Memory B cell (primary cell): ENCODE results near the gene NDUFS6.
"Not testable (repeated sequence)": the region's sequence is repeated elsewhere in the genome, so short reads cannot be mapped to it uniquely, and the experiment has no call there.

ENCODE experiments used
- ATAC-seq: fragments of 150-1000 bp; cut with Tn5 transposase; 2 replicates; pipeline ENCODE4 v1.10.0; 2021; ENCODE audit warnings: low read depth, mild to moderate bottlenecking, moderate library complexity
- DNase-seq, 2 donors: peaks; one replicate each; pipeline ENCODE4 v3.0.0; 2022; ENCODE audit warnings: low spot score in 2 of 2
- H3K27ac Mint-ChIP-seq: one replicate; pipeline ENCODE4 v1.8.0; 2022; ENCODE audit warnings: mild to moderate bottlenecking, moderate library complexity, mixed read lengths
- H3K27me3 Mint-ChIP-seq: one replicate; pipeline ENCODE4 v1.8.0; 2022; ENCODE audit warnings: mixed read lengths
- H3K36me3 Mint-ChIP-seq: one replicate; pipeline ENCODE4 v1.8.0; 2022; ENCODE audit warnings: mild to moderate bottlenecking, mixed read lengths
- H3K4me1 Mint-ChIP-seq: one replicate; pipeline ENCODE4 v1.8.0; 2022; ENCODE audit warnings: mixed read lengths
- H3K4me3 Mint-ChIP-seq: one replicate; pipeline ENCODE4 v1.8.0; 2022; ENCODE audit warnings: mild to moderate bottlenecking, moderate library complexity, mixed read lengths
- H3K9me3 Mint-ChIP-seq: one replicate; pipeline ENCODE4 v1.8.0; 2022; ENCODE audit warnings: mixed read lengths

NDUFS6 gene

DNA sequence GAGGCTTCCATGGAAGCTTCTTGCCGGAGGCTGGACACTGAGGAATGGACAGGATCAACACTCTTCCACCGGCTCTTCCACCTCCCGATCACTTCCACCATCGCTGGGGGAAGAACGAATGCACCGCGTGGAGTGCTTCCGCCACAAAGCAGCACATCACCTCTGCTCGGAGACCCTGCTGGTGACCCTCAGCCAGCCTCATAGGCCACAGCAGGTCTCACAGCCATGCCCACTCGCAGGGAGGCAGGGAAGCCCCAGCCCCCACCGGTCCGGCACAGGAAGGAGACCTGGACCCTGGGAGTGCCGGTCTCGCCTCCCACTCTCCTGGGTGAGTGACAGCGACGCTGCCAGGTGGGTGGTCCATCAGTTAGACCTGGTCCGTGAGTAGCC is 6.3 kb upstream of the NDUFS6 start:
- DNase-seq: no peak
- no peaks in the 10 kb centered on the region for H3K9me3 Mint-ChIP-seq
- peaks cover 30% of the 10 kb centered on the region for H3K4me1 Mint-ChIP-seq
- H3K36me3 Mint-ChIP-seq: no peaks in the 10 kb centered on the region
- no peaks in the 10 kb centered on the region for H3K27me3 Mint-ChIP-seq
- ATAC-seq: no peak
- no peak overlapping the region for H3K4me3 Mint-ChIP-seq
- no peak overlapping the region for H3K27ac Mint-ChIP-seq

DNA sequence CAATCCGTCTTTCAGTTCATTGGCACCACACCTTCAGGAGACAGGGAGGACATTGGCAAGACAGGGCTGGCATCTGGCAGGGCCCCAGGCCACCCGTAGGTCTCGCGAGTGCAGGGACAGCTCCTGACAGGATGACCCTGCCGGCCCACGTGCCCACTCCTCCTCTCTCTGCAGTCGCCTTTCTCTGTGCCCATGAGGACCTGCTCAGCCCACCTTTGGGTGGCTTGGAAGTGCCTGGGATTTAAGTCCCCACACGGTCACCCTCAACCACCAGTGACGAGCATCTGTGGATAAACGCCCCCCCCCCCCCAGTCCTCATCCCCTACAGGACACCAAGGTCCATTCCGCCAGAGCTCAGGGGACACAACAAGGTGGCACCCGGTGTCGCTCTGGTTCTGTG is 5.7 kb upstream of the NDUFS6 start:
- no peak overlapping the region for H3K4me3 Mint-ChIP-seq
- DNase-seq (no peak), ATAC-seq (no peak)
- peaks cover 34% of the 10 kb centered on the region for H3K4me1 Mint-ChIP-seq
- H3K9me3 Mint-ChIP-seq: no peaks in the 10 kb centered on the region
- no peak overlapping the region for H3K27ac Mint-ChIP-seq
- no peaks in the 10 kb centered on the region for H3K36me3 Mint-ChIP-seq
- no peaks in the 10 kb centered on the region for H3K27me3 Mint-ChIP-seq

GRCh38 chr5:1795931-1796330 is 5.3 kb upstream of the NDUFS6 start:
- Mint-ChIP-seq H3K4me1 (peaks cover 35% of the 10 kb centered on the region), H3K36me3 (no peaks in the 10 kb centered on the region), H3K9me3 (no peaks in the 10 kb centered on the region), H3K27me3 (no peaks in the 10 kb centered on the region), H3K27ac (no peak overlapping the region), H3K4me3 (no peak overlapping the region)
- ATAC-seq: no peak
- DNase-seq: no peak

DNA sequence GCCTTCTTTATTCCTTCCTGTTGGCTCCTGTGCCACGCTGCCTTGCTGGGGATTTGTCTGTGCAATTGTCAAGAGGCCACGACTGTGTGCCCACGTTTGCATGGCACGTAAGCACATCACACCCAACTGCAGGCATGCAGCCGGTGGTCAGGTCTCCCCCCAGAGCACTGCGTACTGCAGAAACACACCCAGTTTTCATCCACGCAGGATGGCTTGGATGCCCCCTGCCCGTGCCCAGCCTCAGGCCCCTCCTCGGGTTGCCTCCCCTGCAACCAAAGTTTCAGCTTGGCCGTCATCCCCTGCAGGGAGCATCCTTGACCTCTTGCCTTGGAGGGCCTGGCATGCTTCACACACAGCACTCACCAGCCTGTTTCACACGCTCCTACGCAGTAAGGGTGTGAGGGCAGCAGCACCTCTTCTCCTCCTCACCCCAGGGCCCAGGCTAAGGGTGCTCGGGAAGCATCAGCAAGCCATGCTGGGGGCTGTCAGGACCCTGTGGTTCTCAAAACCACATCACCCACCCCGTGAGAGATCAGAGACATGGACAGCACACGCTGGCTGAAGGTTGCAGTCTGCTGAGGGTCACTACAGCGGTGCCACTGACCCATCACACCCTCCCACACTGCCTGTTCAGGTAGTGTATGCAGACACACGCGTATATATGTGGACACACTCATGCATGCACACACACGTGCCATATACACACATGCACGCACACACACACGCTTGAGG is 4.7 kb upstream of the NDUFS6 start:
- H3K36me3 Mint-ChIP-seq: no peaks in the 10 kb centered on the region
- ATAC-seq (no peak), DNase-seq (no peak)
- H3K4me1 Mint-ChIP-seq: peaks cover 35% of the 10 kb centered on the region
- H3K9me3 Mint-ChIP-seq: no peaks in the 10 kb centered on the region
- no peaks in the 10 kb centered on the region for H3K27me3 Mint-ChIP-seq
- H3K27ac Mint-ChIP-seq: no peak overlapping the region
- no peak overlapping the region for H3K4me3 Mint-ChIP-seq

DNA sequence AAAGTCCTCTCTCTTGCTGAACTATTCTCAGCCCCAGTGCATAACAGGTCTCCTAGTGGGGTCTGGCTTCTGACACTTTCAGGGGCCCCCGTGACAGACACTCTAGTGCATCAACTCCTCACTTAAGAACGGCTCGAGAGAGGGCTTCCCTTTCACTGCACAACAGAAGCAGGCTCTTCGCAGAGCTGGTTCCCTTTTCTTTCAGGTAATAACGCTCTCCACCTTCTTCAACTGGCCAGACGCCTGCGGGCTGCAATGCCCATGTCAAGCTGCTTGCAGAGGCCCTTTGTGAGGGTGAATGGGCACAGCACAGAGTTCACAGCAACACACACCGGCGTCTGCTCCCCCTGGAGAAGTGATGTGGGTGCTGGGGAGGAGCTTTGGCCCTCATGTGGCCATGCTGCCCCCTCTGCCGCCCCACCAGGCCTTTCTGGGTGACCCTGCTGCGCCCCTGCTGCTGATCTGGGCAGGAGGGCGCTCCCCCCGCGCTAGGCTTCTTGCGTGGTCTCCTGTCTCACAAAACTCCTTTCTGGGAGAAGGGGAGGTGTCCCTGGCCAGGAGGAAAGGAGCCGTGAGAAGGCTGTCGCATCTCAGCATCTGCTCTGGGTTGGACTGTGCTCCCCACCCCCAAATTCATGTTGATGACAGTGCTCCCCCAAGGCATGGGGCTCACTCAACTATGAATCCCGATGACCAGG is 4.0 kb upstream of the NDUFS6 start:
- DNase-seq (no peak), ATAC-seq (no peak)
- peaks cover 1% of the 10 kb centered on the region for H3K36me3 Mint-ChIP-seq
- H3K4me1 Mint-ChIP-seq: peaks cover 35% of the 10 kb centered on the region
- no peaks in the 10 kb centered on the region for H3K9me3 Mint-ChIP-seq
- H3K4me3 Mint-ChIP-seq: no peak overlapping the region
- H3K27me3 Mint-ChIP-seq: no peaks in the 10 kb centered on the region
- H3K27ac Mint-ChIP-seq: no peak overlapping the region

DNA sequence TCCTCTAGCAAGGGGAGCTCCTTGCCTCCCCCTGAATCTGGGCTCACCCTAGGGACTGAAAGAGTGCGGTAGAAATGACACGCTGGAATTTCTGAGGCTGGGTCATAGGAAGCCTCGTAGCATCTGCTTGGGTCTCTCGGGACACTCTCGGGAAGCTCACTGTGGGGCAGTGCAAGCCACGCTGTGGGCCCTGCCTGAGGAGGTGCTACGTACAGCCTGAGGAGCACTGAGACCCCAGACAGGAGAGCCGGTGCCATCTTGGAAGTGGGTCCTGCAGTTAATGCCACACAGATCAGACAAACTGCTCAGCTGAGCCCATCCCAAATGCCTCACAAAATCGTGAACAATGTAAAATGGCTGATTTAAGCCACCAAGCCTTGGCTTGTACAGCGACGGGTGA is 3.4 kb upstream of the NDUFS6 start:
- no peak for DNase-seq
- Mint-ChIP-seq H3K36me3 (peaks cover 2% of the 10 kb centered on the region), H3K27ac (no peak overlapping the region), H3K4me3 (peak overlapping the region; percentile 5), H3K27me3 (no peaks in the 10 kb centered on the region), H3K4me1 (peaks cover 30% of the 10 kb centered on the region), H3K9me3 (no peaks in the 10 kb centered on the region)
- ATAC-seq: no peak

DNA sequence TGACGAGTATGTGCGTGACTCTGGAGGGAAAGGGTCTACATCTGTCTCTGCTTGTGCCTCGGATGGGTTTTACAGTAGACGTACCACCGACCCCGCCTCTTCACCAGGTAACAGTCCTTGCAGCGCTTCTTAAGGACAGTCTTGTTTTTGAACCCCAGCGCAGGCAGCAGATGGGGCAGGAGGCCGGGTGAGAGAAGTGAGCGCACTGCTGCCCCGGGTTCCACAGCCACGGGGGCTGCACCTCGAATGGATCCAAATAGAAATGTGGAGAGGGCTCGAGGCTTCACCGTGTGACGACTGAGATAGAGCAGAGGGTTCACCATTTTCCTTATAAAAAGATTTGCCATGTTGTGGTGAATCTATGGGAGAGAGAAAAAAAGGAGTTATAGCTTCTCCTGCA is 2.6 kb upstream of the NDUFS6 start:
- Mint-ChIP-seq H3K27ac (peak overlapping the region; percentile 94), H3K4me1 (peaks cover 28% of the 10 kb centered on the region), H3K4me3 (peak overlapping the region; percentile 93)
- H3K9me3 Mint-ChIP-seq, H3K36me3 Mint-ChIP-seq, H3K27me3 Mint-ChIP-seq, ATAC-seq, DNase-seq: not testable (repeated sequence)

DNA sequence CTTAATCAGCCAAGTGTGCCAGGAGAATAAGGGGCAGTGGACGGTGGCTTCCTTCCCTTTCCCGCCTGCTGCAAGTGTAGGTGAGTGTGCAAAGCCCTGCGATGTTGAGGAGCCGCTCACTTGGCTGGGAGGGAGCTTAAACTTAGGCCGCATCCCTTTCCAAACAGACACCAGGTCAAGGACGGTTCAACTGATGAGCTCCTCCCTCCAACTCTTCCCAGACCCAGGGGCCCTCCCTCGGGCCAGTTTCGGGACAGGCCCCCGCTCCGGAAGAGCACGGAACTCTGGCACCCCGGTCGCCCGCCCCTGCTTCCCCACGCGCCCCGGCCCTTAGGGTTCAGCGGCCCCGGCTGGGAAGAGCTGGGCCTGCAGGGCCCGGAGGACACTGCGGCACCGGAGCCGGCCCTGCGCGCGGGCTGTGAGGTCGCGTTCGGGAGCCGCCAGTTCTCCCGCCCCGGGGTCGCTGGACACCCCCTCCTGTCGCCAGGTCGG is 2.1 kb upstream of the NDUFS6 start:
- peak overlapping the region; percentile 93 for H3K4me3 Mint-ChIP-seq
- no peak for DNase-seq
- H3K9me3 Mint-ChIP-seq: no peaks in the 10 kb centered on the region
- peaks cover 14% of the 10 kb centered on the region for H3K36me3 Mint-ChIP-seq
- peak; percentile 9 for ATAC-seq
- no peaks in the 10 kb centered on the region for H3K27me3 Mint-ChIP-seq
- H3K4me1 Mint-ChIP-seq: peaks cover 28% of the 10 kb centered on the region
- H3K27ac Mint-ChIP-seq: peak overlapping the region; percentile 94

DNA sequence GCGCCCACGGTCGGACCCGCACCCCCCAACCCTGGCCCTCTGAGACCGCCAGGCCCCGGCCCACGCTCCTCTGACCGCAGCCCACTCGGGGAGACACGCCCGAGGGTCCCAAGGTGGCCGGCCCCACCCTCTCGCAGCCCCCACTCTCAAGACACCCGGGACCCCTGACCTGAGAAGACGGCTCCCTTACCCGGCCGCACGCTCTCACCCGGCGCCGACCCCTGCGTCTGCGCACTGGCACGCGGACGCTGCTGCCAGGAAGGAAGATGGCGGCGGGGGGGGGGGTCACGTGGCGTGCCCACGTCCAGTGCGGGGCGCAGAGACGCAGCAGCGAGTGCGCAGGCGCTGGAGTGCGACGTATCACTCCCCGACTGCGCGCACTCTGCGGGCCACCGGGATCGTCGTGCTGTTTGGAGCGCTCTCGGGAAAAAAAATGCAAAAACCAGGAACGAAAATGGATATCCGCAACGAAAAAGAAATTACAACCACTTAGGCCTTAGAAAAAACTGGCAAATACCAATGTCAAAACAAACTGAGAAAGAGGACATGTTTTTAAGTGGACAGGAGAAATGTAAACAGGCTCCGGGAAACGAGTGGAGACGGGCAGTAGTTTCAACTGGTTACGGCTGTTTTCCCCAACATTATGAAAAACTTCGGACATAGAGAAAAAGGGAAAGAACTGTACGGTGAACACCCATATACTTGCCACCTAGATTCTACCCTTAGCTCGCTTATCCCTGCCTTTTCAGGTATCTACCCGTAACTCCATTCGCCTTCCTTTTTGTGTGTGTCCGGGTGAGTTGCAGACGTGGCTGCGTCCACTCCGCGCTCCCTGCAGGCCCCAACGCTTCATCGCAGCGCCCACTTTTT is 1.4 kb upstream of the NDUFS6 start, which contains the start of gene MRPL36:
MRPL36 (minus strand) TSS at position 236 of the 870 bp plus-strand sequence. CDS start 902 bp downstream, outside the sequence.
- Mint-ChIP-seq H3K9me3 (no peaks in the 10 kb centered on the region), H3K4me1 (peaks cover 28% of the 10 kb centered on the region), H3K4me3 (peak within 1 kb of the TSS; percentile 93), H3K27me3 (no peaks in the 10 kb centered on the region), H3K27ac (peak within 1 kb of the TSS; percentile 94), H3K36me3 (peaks cover 14% of the 10 kb centered on the region)
- ATAC-seq: peak; percentile 76
- peak; percentile 73 to 87 for DNase-seq

GRCh38 chr5:1800472-1801221 is 560 bp upstream of the NDUFS6 start:
- Mint-ChIP-seq H3K36me3 (peaks cover 16% of the 10 kb centered on the region), H3K4me1 (peaks cover 28% of the 10 kb centered on the region), H3K27me3 (no peaks in the 10 kb centered on the region), H3K27ac (peak overlapping the region; percentile 94), H3K9me3 (no peaks in the 10 kb centered on the region), H3K4me3 (peak overlapping the region; percentile 93)
- peak; percentile 63 for ATAC-seq
- peak; percentile 23 to 52 for DNase-seq

- peaks cover 29% of the 10 kb centered on the region for H3K4me1 Mint-ChIP-seq
- H3K27ac Mint-ChIP-seq: peak overlapping the region; percentile 67
- H3K36me3 Mint-ChIP-seq: peaks cover 22% of the 10 kb centered on the region
- peak overlapping the region; percentile 79 for H3K4me3 Mint-ChIP-seq
- no peaks in the 10 kb centered on the region for H3K27me3 Mint-ChIP-seq
- DNase-seq: no peak
- ATAC-seq: no peak
- H3K9me3 Mint-ChIP-seq: no peaks in the 10 kb centered on the region
These were observed 724 bp downstream of the NDUFS6 start for GRCh38 chr5:1801967-1802295.

DNA sequence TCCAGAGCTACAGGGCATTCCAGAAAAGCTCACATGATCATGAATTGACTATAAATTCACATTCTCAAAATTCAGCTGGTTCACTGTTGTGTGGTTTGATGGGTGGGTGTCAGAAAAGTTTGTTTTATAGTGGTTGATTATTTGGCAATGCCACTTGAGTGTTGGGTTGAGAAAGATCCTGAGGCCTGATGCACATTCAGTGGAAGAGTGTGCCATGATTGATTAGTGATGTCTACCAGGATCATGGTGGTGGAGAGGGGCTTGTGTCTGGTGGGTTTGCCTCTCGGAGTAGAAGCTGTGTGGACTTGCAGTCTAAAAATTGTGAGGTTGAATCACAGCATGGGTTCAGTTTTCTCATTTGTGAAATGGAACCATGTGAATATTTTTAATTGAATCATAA is 2.0 kb downstream of the NDUFS6 start:
- Mint-ChIP-seq H3K36me3 (peaks cover 29% of the 10 kb centered on the region), H3K4me3 (peak overlapping the region; percentile 59), H3K27me3 (no peaks in the 10 kb centered on the region), H3K27ac (peak overlapping the region; percentile 67), H3K4me1 (peaks cover 32% of the 10 kb centered on the region), H3K9me3 (no peaks in the 10 kb centered on the region)
- no peak for ATAC-seq
- no peak for DNase-seq

DNA sequence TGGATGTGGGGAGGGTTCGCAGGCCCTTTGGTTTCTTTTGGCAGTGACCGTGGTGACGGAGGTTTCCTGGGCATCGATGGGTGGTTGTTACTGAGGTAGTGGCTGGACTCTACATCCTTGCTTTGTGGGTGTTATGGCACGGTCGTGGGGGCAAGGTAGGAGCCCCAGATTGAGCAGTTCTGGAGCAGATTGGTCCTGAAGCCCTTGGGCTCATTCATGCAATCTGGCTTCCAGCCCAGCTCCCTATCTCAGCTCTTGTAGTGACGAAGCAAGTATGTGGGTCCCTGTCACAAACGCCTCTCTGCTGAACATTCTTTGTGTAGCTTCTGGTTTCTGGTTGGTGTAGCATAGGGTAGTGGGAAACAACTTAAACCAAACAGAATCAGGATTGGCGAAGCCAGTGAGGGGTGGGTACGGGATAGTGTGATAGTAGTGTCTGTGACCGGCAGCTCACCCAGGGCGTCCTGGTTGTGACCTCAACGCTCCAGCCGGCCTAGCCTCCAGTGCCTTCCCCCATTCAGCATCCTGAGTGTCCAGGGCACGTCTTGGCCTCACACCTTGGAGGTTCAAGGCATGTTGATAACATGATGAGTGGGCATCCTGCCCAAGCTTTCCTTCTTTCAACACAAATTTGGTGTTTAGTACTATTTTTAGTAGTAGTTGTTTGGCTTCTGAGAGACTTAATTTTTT is 2.9 kb downstream of the NDUFS6 start:
- no peaks in the 10 kb centered on the region for H3K27me3 Mint-ChIP-seq
- H3K4me1 Mint-ChIP-seq: peaks cover 24% of the 10 kb centered on the region

More for the DNA sequence above, 2.9 kb downstream of the NDUFS6 start:
- peaks cover 32% of the 10 kb centered on the region for H3K36me3 Mint-ChIP-seq
- no peaks in the 10 kb centered on the region for H3K9me3 Mint-ChIP-seq
- DNase-seq: no peak
- H3K27ac Mint-ChIP-seq: no peak overlapping the region
- H3K4me3 Mint-ChIP-seq: no peak overlapping the region
- ATAC-seq: no peak
